Choroid plexus epithelial cell (primary cell): ENCODE results near the gene ANKRD16.

Experiments used
- DNase-seq: peaks from one replicate; pipeline ENCODE4 v3.0.0-alpha.2; 2010; ENCODE audit warnings: low read depth
- H3K4me3 ChIP-seq: 2 replicates; pipeline ENCODE4 v1.5.1; 2011; ENCODE audit warnings: low read depth, mild to moderate bottlenecking, control low read depth, low read length, moderate library complexity
- CTCF ChIP-seq: conservative IDR thresholded peaks from 2 replicates; pipeline ENCODE4 v1.5.1; 2011; ENCODE audit warnings: low read depth, mild to moderate bottlenecking, control low read depth, inconsistent platforms, low read length, moderate library complexity

ANKRD16 gene

GRCh38 chr10:5813341-5814109 lies 76.2 kb downstream of the ANKRD16 start, which contains the start of gene GDI2:
TSS of gene GDI2 (minus strand) at chr10:5813434. CDS start at chr10:5813258, 176 bp downstream.
- peak; percentile 97 for DNase-seq
- no peak for TF ChIP-seq CTCF
- H3K4me3 ChIP-seq: peak within 1 kb of the TSS; percentile 95

- DNase-seq: no peak
These were observed 76.7 kb downstream of the ANKRD16 start for GRCh38 chr10:5813091-5813340.

GRCh38 chr10:5812283-5813090 lies 77.2 kb downstream of the ANKRD16 start:
- DNase-seq: peak; percentile 16
- no peak for TF ChIP-seq CTCF
- peak overlapping the region; percentile 95 for H3K4me3 ChIP-seq

More at GRCh38 chr10:5813091-5813340, 76.7 kb downstream of the ANKRD16 start:
- H3K4me3 ChIP-seq: peak overlapping the region; percentile 95
- no peak for TF ChIP-seq CTCF
